K562 (cell line): ENCODE results near the gene ACP5. TPM values are rescaled to one million over a fixed set of nuclear protein-coding genes. Genes with fewer than 3 reads are reported as not detected.

ENCODE experiments used
- CEBPB ChIP-seq: fragments of 450-650 bp; IDR thresholded peaks from 2 replicates; pipeline ENCODE4 v1.6.1; 2016; ENCODE audit warnings: missing genetic modification characterization, missing compliant biosample characterization
- DACH1 ChIP-seq: fragments of 450-650 bp; IDR thresholded peaks from 2 replicates; pipeline ENCODE4 v1.6.1; 2018; ENCODE audit not compliant: partially characterized antibody
- ELK3 ChIP-seq: fragments of 450-650 bp; formaldehyde crosslinking; IDR thresholded peaks from 2 replicates; pipeline ENCODE4 v1.4.0; 2020; ENCODE audit warnings: mild to moderate bottlenecking
- ETS2 ChIP-seq: IDR thresholded peaks from 2 replicates; pipeline ENCODE4 v1.6.1; 2016; ENCODE audit warnings: borderline replicate concordance, missing genetic modification characterization, mild to moderate bottlenecking, moderate library complexity, missing compliant biosample characterization; ENCODE audit not compliant: poor library complexity, severe bottlenecking
- FOXO4 ChIP-seq: fragments of 450-650 bp; formaldehyde crosslinking; IDR thresholded peaks from 2 replicates; pipeline ENCODE4 v1.4.0; 2020; ENCODE audit warnings: mild to moderate bottlenecking, moderate library complexity
- GATAD2B ChIP-seq: fragments of 450-650 bp; IDR thresholded peaks from 2 replicates; pipeline ENCODE4 v1.6.1; 2017; ENCODE audit warnings: mild to moderate bottlenecking, borderline replicate concordance
- HDAC2 ChIP-seq: fragments of 450-650 bp; IDR thresholded peaks from 2 replicates; pipeline ENCODE4 v1.6.1; 2016; ENCODE audit warnings: mild to moderate bottlenecking
- HIVEP1 ChIP-seq: fragments of 250-450 bp; sonication (Bioruptor Pico); IDR thresholded peaks from 2 replicates; pipeline ENCODE4 v1.4.0; 2020; ENCODE audit warnings: mild to moderate bottlenecking
- KAT7 ChIP-seq: sonication (generic); formaldehyde crosslinking; IDR thresholded peaks from 2 replicates; pipeline ENCODE4 v1.8.0; 2022; ENCODE audit warnings: missing genetic modification reagents, mild to moderate bottlenecking, borderline replicate concordance
- MAFF ChIP-seq: IDR thresholded peaks from 2 replicates; pipeline ENCODE4 v1.6.1; 2012; ENCODE audit warnings: low read length, improper control_type of control experiment
- NEUROD1 ChIP-seq: fragments of 150-350 bp; IDR thresholded peaks from 2 replicates; pipeline ENCODE4 v1.6.1; 2014; ENCODE audit warnings: borderline replicate concordance, low read length, low read depth; ENCODE audit not compliant: partially characterized antibody
- NFATC3 ChIP-seq: fragments of 450-650 bp; IDR thresholded peaks from 2 replicates; pipeline ENCODE4 v1.6.1; 2017; ENCODE audit warnings: mild to moderate bottlenecking
- POLR2B ChIP-seq: fragments of 450-650 bp; IDR thresholded peaks from 2 replicates; pipeline ENCODE4 v1.6.1; 2018; ENCODE audit warnings: low read depth; ENCODE audit not compliant: partially characterized antibody
- PRMT5 ChIP-seq: sonication (generic); formaldehyde crosslinking; IDR thresholded peaks from 2 replicates; pipeline ENCODE4 v1.5.0; 2020; ENCODE audit warnings: missing genetic modification reagents
- PRPF4 ChIP-seq: fragments of 200-400 bp; formaldehyde crosslinking; IDR thresholded peaks from one replicate; pipeline ENCODE4 v1.6.1; 2017; ENCODE audit warnings: low read length, low read depth, mild to moderate bottlenecking; ENCODE audit not compliant: insufficient read depth, poor library complexity, severe bottlenecking
- RBFOX2 ChIP-seq: fragments of 200-400 bp; formaldehyde crosslinking; IDR thresholded peaks from 2 replicates; pipeline ENCODE4 v1.6.1; 2017; ENCODE audit warnings: low read depth, mild to moderate bottlenecking, low read length, moderate library complexity
- SMAD4 ChIP-seq: fragments of 250-450 bp; sonication (Bioruptor Pico); conservative IDR thresholded peaks from 2 replicates; pipeline ENCODE4 v1.8.0; 2021; ENCODE audit warnings: inconsistent platforms, mild to moderate bottlenecking, moderate library complexity
- SREBF2 ChIP-seq: sonication (generic); formaldehyde crosslinking; IDR thresholded peaks from 2 replicates; pipeline ENCODE4 v1.4.0; 2020; ENCODE audit warnings: mild to moderate bottlenecking, missing genetic modification reagents
- VEZF1 ChIP-seq: fragments of 200-800 bp; sonication (Bioruptor generic); IDR thresholded peaks from 2 replicates; pipeline ENCODE4 v1.6.1; 2017; ENCODE audit warnings: missing genetic modification characterization, missing compliant biosample characterization
- ZNF143 ChIP-seq: sonication (generic); formaldehyde crosslinking; IDR thresholded peaks from 2 replicates; pipeline ENCODE4 v1.9.0; 2022; ENCODE audit warnings: mild to moderate bottlenecking, missing genetic modification reagents
- ZNF3 ChIP-seq: fragments of 250-450 bp; sonication (Bioruptor Pico); IDR thresholded peaks from 2 replicates; pipeline ENCODE4 v1.5.0; 2021; ENCODE audit warnings: mild to moderate bottlenecking, moderate library complexity
- ZNF384 ChIP-seq: IDR thresholded peaks from 2 replicates; pipeline ENCODE4 v1.6.1; 2012; ENCODE audit warnings: low read depth, low read length, improper control_type of control experiment
- ZNF511 ChIP-seq: sonication (generic); formaldehyde crosslinking; IDR thresholded peaks from 2 replicates; pipeline ENCODE4 v1.8.0; 2022; ENCODE audit warnings: mild to moderate bottlenecking, missing genetic modification reagents
- ZNF57 ChIP-seq: fragments of 450-650 bp; formaldehyde crosslinking; IDR thresholded peaks from 2 replicates; pipeline ENCODE4 v1.4.0; 2020; ENCODE audit warnings: mild to moderate bottlenecking, moderate library complexity
- ZNF707 ChIP-seq: fragments of 250-450 bp; sonication (Bioruptor Pico); conservative IDR thresholded peaks from 2 replicates; pipeline ENCODE4 v1.8.0; 2022; ENCODE audit warnings: inconsistent platforms, mild to moderate bottlenecking, moderate library complexity
- polyA plus RNA-seq, 8 experiments: library from polyadenylated mRNA; depleted of rRNA in 4 of 8; stranded (reverse) in 5 of 8; unstranded in 3 of 8; fragments of >200 nt; fragmentation: Nextera tagmentation in 2 of 8; fragmentation: Illumina TruSeq in 1 of 8; extraction: Ambion mirVana in 2 of 8; extraction: Trizol in 1 of 8; gene quantifications; 2 replicates each; pipeline versions ENCODE4 v1.2.1 to v1.2.3, GENCODE V29; 2011 to 2014; ENCODE audit warnings: inconsistent platforms in 1 of 8, missing spikeins in 1 of 8
- total RNA-seq, 7 experiments: library from RNA; depleted of rRNA in 6 of 7; stranded (reverse); fragments of >200 nt in 6 of 7; fragmentation: Illumina TruSeq in 2 of 7; extraction: Trizol in 2 of 7; gene quantifications; 2 replicates each; pipeline versions ENCODE4 v1.2.1 to v1.2.3, GENCODE V29; 2011 to 2021; ENCODE audit warnings: low replicate concordance in 1 of 7

ACP5 gene
- total and polyA plus RNA-seq, 9 of the 15 experiments (the other 6 are each of a cell fraction or from before 2014, with no cell fraction given), result 0.06 to 1.1 (median 0.31) TPM; not detected in 1

DNA sequence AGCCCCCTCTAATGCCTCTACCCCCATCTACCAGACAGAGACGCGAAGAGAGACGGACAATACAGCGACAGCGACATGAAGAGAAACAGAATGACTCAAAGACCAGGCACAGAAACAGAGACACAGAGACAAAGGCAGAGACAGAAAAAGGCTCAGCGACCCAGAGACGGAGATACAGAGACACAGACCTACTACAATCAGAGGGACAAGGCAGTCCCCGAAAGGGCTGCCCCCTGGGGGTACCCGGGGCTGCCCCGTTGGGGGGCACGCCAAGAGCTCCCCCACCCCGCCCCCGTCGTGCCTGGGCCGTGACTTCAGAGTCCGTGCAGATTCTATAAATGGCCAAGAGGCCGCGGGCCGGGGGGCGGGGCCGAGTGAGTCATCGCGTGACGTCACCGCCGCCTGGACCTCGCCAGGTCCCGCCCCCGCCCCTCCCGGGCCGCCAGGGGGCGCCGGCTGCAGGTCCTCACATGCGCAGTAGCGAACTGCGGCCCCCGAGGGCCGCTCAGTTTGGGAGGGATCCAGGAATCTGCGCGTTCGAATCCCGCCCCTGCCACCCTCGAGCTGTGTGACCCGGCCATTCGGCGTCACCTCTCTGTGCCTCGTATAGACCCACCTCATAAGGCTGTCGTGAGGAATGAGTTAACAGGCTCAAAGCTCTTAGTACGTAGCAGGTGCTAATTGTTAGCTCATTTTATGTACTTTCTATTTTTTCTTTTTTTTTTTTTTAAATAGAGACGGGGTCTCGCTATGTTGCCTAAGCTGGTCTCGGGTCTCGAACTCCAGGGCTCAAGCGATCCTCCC, 41.5 kb downstream of the ACP5 start (continued):
- TF ChIP-seq ELK3 (no peak), SMAD4 (peak; percentile 86), NFATC3 (no peak), ZNF57 (CRISPR knock-in tag) (no peak), ZNF3 (no peak), VEZF1 (peak; percentile 87), FOXO4 (CRISPR knock-in tag) (no peak), CEBPB (no peak), POLR2B (peak; percentile 55), ZNF384 (peak; percentile 64; the same call in 1 of the 2 replicates), ZNF511 (CRISPR knock-in tag) (no peak), KAT7 (CRISPR knock-in tag) (peak; percentile 70; the same call in 1 of the 2 replicates), HDAC2 (peak; percentile 76), RBFOX2 (peak; percentile 87), ZNF707 (CRISPR knock-in tag) (no peak), ZNF143 (no peak), DACH1 (no peak), HIVEP1 (CRISPR knock-in tag) (0 out of 2 replicates have a peak, but pooled peaks have one; percentile 33), ETS2 (tag) (no peak), PRMT5 (CRISPR knock-in tag) (no peak), SREBF2 (no peak), GATAD2B (0 out of 2 replicates have a peak, but pooled peaks have one; percentile 21), PRPF4 (no peak), NEUROD1 (peak; percentile 81), MAFF (no peak)
